Globus pallidus (tissue), 1 donor: Measurements from ENCODE around the gene VWA2.
"Not testable (repeated sequence)": the region's sequence is repeated elsewhere in the genome, so short reads cannot be mapped to it uniquely, and the experiment has no call there.

Experiments used
- DNase-seq: peaks from one replicate; pipeline ENCODE4 v3.0.0-alpha.2; 2015; ENCODE audit warnings: low spot score

VWA2 gene

DNA sequence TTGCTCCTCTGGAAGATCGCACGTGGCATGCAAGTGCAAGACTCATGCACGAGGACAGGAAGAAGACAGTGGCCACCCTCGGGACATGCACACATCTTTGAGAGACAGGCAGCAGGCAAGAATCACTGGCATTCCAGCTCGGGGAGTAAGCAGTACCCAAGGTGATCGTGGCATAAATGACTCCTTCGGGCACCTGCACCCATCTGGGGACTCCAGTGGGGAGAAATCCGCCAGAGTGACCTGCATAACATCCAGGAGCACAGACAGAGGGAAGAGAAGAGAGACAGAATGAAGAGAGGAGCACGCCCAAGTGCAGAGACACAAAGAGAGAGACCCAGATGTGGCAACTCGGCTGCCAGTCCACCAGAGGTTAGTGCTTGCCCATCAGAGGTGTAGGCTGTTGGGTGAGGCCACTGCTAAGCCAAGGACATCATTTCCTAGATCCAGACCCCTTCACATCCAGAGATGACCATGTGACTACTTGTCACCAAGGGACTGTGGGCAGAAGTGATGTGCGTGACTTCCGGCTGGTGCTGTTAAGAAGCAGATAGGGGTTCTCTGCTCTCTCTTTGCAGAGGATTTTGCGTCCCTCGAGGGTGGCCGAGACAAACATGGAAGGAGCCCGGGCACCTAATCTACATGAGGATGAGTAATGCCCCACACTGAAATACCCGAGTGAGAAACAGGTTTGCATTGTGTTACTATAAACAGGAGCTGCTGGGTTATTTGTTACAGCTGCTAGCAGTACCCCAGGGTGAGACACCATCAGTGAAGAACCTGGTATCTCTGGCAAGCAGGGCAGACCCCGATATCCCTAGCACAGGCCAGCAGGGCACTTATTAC, 80.6 kb downstream of the VWA2 start:
- no peak for DNase-seq

DNA sequence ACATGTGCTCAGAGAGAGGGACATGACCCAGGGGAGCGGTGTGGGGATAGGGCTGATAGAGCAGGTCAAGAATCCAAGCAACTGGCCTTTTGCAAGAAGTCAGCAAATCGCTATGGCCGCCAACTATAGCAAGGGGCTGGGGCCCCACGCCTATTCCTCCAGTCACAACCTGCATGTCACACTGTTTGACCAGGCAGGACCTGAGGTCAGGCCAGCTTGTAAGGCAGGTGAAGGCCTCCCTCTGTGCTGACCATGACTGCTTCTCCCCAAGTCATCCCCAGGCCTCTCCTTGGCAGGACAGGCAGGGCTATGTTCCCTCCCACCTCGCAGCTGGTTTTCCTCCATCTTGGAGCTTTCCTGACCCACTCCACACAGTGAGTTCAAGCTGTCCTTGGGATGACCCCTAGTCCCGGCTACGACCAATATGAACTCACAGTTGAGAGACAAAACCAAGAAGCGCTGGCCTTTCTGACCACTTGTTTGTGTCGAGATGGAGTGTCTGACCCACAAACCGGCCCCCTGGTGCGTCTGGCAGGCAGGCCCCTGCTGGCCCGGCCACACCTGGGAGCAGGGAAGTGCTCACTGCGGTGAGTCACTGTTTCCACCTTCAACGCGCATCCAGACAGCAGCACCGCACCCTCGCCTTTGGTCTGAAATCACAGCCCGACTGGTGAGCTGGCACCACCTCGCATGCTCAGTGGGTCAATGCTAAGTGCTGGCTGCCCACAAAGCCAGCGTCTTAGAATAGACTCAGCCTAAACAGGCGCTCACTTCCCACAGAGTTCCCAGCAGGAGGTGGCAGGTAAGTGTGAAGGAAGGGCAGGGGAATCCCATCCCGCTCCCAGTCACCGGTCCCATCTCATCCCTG, 81.4 kb downstream of the VWA2 start:
- DNase-seq, result no peak

GRCh38 chr10:114322344-114322743, 83.3 kb downstream of the VWA2 start:
- DNase-seq, result no peak

- no peak for DNase-seq
Measured at GRCh38 chr10:114323023-114323422, 84.0 kb downstream of the VWA2 start.

DNA sequence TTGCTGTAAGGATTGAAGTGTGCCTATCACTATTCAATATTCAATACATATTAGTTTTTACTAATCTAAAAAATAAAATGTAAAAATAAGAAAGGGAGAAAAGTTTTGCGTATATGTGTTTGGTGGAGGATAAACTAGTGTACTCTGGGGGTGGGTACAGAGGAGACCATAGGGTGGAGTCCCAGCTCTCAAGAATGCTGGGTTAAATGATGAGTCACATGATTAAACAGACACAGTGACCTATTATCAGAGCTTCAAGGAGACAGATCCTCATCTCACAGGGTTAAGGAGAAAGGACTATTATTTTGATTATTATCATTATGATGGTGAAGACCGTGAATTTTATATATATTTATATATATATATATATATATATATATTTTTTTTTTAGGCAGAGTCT, 87.7 kb downstream of the VWA2 start:
- DNase-seq, result no peak

DNA sequence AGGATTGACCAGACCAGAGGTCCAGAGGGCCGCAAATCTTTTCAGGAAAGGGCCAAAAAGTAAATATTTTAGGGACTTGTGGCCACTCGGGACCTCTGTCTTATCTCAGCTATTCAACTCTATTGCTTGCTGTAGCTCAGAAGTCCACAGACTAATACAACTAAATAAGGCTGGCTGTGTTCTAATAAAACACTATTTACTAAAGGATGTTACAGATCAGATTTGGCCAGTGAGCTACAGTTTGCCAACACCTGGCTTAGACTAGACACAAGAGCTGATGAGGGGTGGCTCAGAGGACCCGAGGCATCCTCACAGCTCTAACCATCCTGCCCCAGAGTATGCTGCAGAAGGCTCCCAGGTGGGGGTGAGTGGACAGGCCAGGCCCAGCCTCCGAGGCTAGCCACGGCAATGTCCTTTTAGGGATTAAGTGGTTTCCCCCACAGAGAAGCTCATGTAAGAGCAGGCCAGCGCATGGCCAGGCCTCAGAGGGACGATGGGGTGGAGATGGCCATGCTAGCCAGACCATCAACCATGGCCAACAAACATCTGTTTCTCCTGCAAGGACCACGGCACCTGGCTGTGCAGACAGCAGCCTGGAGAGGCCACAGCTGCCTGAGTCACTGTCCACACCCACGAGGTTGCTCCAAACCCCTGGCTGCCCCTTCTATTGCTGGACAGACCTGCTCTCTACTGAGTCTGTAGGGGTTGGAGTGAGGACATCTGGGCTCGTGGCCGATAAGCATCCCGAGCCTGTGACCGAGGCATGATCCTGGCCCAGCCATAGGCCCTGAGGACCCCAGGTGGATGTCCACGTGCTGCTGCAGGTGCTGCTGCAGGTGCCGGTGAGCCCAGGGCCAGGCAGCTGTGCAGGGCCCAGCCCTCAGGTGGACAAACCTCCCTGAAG, 88.7 kb downstream of the VWA2 start:
- DNase-seq, result no peak

- DNase-seq, result no peak
Measured at GRCh38 chr10:114328441-114328812, 89.4 kb downstream of the VWA2 start.

DNA sequence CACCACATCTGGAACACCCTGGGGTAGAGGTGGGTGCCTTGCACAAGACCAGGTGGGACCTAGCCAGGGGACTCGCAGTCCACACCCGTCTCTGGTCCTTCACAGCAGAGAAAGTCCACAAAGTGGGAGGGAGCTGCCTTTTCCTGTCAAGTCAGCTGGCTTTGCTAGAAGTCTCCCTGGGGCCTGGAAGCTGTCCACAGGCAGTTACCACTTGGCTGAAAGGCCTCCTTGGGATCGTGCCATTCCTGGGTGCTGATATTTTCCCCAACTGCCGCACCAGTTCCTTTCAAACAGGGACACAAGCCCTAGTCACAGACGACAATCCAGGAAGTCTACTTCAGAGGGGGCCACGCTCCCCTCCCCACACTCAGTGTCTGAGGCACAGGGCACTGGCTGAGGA, 89.8 kb downstream of the VWA2 start:
- peak; percentile 29 for DNase-seq

- no peak for DNase-seq
Measured at GRCh38 chr10:114329634-114330365, 90.7 kb downstream of the VWA2 start.

DNA sequence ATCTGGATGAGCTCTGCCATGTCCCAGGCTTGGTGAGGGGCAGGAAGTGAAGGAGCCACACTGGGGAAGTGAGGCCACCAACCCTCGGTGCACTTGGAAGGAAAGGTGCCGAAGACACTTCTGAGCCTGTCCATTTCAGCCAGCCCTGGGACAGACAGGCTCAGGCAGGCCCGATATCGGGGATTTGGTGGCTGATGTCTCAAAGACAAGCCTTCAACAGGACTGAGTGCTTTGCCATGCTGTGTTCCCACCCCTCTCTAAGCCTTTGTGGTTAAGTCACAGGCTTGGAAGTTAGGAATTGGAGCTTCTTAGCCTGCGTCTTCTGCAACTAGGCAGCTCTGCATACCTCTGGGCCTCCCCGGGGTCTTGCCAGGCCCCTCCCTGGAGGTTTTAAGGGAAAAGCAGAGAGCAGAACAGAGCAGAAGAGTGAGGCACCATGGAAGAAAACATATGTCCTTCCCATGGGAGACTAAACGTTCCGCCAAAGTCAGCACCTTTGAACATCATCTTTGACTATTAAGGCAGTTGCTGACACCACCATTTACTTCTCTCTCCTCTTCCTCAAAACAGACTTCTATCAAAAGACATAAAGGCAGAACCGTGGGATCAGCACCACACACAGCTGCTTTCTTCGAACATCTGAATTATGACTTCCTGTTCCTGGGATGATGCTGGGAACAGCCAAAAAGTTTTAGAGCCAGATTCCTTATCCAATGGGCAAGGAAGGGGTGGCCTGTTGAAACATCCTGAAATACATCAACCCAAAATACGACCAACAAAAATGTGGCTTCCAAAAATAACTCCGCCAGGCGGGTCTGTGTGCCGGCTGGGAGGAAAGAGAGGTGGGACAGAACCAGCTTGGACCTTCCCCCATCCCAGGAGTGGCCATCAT, 93.5 kb downstream of the VWA2 start:
- DNase-seq, result no peak

DNA sequence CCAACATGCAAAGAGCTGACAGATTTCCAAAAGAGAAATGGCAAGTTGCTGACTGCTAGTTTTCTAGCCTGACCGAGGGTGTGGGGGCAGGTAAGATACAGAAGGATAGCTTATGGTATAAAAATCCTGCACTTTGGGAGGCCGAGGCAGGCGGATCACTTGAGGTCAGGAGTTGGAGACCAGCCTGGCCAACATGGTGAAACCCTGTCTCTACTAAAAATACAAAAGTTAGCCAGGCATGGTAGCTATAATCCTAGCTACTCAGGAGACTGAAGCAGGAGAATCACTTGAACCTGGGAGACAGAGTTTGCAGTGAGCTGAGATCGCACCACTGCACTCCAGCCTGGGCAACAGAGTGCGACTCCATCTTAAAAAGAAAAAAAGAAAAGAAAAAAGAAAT, 94.4 kb downstream of the VWA2 start:
- DNase-seq, result not testable (repeated sequence)

GRCh38 chr10:114334301-114334700, 95.2 kb downstream of the VWA2 start:
- DNase-seq, result no peak

DNA sequence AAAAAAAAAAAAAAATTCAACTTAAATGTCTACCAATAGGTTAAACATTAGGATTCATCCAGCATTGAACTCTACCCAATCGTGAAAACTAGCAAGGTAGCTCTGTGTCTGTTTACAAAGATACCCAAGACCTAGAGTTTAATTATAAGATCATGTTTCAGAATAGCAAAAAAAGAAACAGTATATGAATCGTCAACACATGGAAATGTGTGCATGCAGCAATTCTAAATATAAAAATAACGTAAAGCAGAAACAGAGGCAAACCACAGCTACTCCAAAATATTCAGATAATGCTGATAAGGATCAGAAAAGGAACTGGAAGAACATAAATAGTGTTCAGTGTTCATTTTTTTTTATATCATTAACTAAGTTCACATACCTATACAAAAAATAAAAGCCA, 96.6 kb downstream of the VWA2 start:
- DNase-seq, result no peak

DNA sequence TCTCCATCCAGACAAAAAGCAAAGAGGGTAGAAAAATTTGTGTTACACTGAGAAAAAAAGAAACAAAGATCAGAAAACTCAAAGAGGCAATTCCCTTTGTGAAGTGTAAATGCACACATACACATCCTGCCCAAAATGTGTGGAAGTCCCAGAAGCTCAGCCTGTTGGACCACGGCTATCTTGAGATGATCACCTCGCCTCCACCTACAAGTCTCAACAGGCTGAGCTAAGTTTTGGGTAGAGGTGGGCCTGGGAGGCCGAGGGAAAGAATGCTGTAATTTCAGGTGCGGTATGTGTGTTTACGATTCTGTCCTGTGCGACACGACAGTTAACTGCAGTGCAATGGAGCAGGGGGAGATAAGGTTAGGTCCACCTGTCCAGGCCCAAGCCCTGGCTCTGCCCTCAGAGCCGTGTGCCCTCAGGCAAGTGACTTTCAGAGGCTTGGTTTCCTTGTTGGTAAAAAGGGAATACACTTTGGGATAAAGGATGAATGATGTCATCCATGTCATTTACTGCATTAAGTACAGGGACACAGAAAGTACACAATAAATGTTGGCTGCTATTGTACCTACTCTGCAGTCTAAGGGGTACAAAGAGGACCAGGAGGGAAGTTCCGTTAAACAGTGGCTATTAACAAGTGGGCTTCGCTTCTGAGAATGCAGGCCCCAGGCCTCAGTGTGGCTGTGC, 97.9 kb downstream of the VWA2 start:
- DNase-seq, result no peak

GRCh38 chr10:114337510-114338462, 98.7 kb downstream of the VWA2 start:
- DNase-seq, result no peak

GRCh38 chr10:114340816-114341215, 101.8 kb downstream of the VWA2 start:
- DNase-seq, result no peak
